ENCODE results near the gene PROC. TPM values are rescaled to one million over a fixed set of nuclear protein-coding genes. Genes with fewer than 3 reads are reported as not detected.

The PROC gene
- total RNA-seq, 4 donors from 2014 or later: 2.1 TPM; not detected in 3

- peaks cover 12 to 20% (median 14%) of the 10 kb centered on the region in 3 donors for H3K4me1 ChIP-seq
- H3K9me3 ChIP-seq: no peaks in the 10 kb centered on the region
- intact Hi-C loops (cut with DNase I): no loop called here
- peaks cover 0 to 96% (median 3%) of the 10 kb centered on the region in 4 donors for H3K27me3 ChIP-seq
- no peak for DNase-seq
- H3K4me3 ChIP-seq: no peak overlapping the region
- no peaks in the 10 kb centered on the region for H3K36me3 ChIP-seq
- 57 to 63% methylated on average over 6 to 8 of the region's 16 CpGs for WGBS, 2 donors
- no peak overlapping the region for H3K27ac ChIP-seq
- TF ChIP-seq POLR2A (IDR thresholded peaks at IDR 0.05) (no peak), CTCF (IDR thresholded peaks at IDR 0.05) (no peak)
These were observed 3.8 kb downstream of the PROC start for GRCh38 chr2:127421871-127422558.

GRCh38 chr2:127422559-127423477 lies 4.6 kb downstream of the PROC start:
- Histone ChIP-seq H3K36me3 (no peaks in the 10 kb centered on the region), H3K9me3 (no peaks in the 10 kb centered on the region), H3K27ac (no peak overlapping the region), H3K27me3 (peaks cover 0 to 90% (median 3%) of the 10 kb centered on the region in 4 donors), H3K4me1 (peaks cover 12 to 20% (median 14%) of the 10 kb centered on the region in 3 donors), H3K4me3 (peak overlapping the region; percentile 24 to 59 (median 35))
- no peak for TF ChIP-seq POLR2A (IDR thresholded peaks at IDR 0.05)
- no peak for TF ChIP-seq CTCF (IDR thresholded peaks at IDR 0.05)
- WGBS, 2 donors: 27 to 43% methylated on average over 5 to 9 of the region's 73 CpGs
- intact Hi-C loops (cut with DNase I): no loop called here
- DNase-seq: no peak

- DNase-seq: no peak
- no peaks in the 10 kb centered on the region for H3K9me3 ChIP-seq
- intact Hi-C loops (cut with DNase I): no loop called here
- H3K4me3 ChIP-seq: peak overlapping the region; percentile 24 to 59 (median 35)
- H3K4me1 ChIP-seq: peaks cover 12 to 20% (median 14%) of the 10 kb centered on the region in 3 donors
- no peak for TF ChIP-seq POLR2A (IDR thresholded peaks at IDR 0.05)
- no peak overlapping the region for H3K27ac ChIP-seq
- H3K36me3 ChIP-seq: no peaks in the 10 kb centered on the region
- WGBS, 2 donors: 3 to 4% methylated on average over 9 to 26 of the region's 29 CpGs
- H3K27me3 ChIP-seq: peaks cover 0 to 84% (median 3%) of the 10 kb centered on the region in 4 donors
These were observed 5.2 kb downstream of the PROC start for GRCh38 chr2:127423478-127423843.

GRCh38 chr2:127423880-127424279 lies 5.7 kb downstream of the PROC start:
- intact Hi-C loops (cut with DNase I): no loop called here
- DNase-seq: no peak
- H3K27me3 ChIP-seq: peaks cover 0 to 80% (median 3%) of the 10 kb centered on the region in 4 donors
- H3K4me3 ChIP-seq: peak overlapping the region; percentile 24 to 59 (median 35)
- TF ChIP-seq CTCF (IDR thresholded peaks at IDR 0.05): no peak
- TF ChIP-seq POLR2A (IDR thresholded peaks at IDR 0.05): no peak
- H3K36me3 ChIP-seq: no peaks in the 10 kb centered on the region
- H3K9me3 ChIP-seq: no peaks in the 10 kb centered on the region
- peaks cover 12 to 20% (median 14%) of the 10 kb centered on the region in 3 donors for H3K4me1 ChIP-seq
- H3K27ac ChIP-seq: no peak overlapping the region
- 18 to 67% methylated on average over 1 of the region's 1 CpG for WGBS, 2 donors

- no peaks in the 10 kb centered on the region for H3K9me3 ChIP-seq
- no peaks in the 10 kb centered on the region for H3K36me3 ChIP-seq
- intact Hi-C loops (cut with DNase I): loop anchor here (5.0 kb wide), 1 partner anchor 63 kb away; no protein-coding TSS in a partner anchor
- H3K27ac ChIP-seq: no peak overlapping the region
- H3K27me3 ChIP-seq: peaks cover 0 to 73% (median 3%) of the 10 kb centered on the region in 4 donors
- WGBS, 2 donors: 84 to 86% methylated on average over 7 to 11 of the region's 13 CpGs
- no peak overlapping the region for H3K4me3 ChIP-seq
- no peak for DNase-seq
- H3K4me1 ChIP-seq: peaks cover 12 to 20% (median 14%) of the 10 kb centered on the region in 3 donors
- TF ChIP-seq CTCF (IDR thresholded peaks at IDR 0.05): no peak
- TF ChIP-seq POLR2A (IDR thresholded peaks at IDR 0.05): no peak
These were observed 6.6 kb downstream of the PROC start for GRCh38 chr2:127424598-127425520.

All from esophagus squamous epithelium (tissue), 5 donors.